Neural cell (in vitro differentiated cells): ENCODE measurements around the gene NUBP2. TPM values are rescaled to one million over a fixed set of nuclear protein-coding genes. Genes with fewer than 3 reads are reported as not detected.

ENCODE experiments used
- H2AFZ ChIP-seq: fragments of 200-600, 300-800 bp; sonication (generic), shearing (Covaris generic); 2 replicates; pipeline ENCODE4 v1.6.0; 2014; ENCODE audit warnings: low read depth, mild to moderate bottlenecking, antibody characterized with exemption, low read length, moderate library complexity
- H3F3A ChIP-seq: fragments of 200-600 bp; shearing (Covaris generic); 2 replicates; pipeline ENCODE4 v1.6.1; 2016; ENCODE audit warnings: mild to moderate bottlenecking, moderate library complexity, mixed read lengths, antibody characterized with exemption, low read length; ENCODE audit not compliant: insufficient read depth, poor library complexity, severe bottlenecking
- H3K27ac ChIP-seq: fragments of 200-600, 300-800 bp; sonication (generic), shearing (Covaris generic); 2 replicates; pipeline ENCODE4 v1.5.1; 2014; ENCODE audit warnings: mild to moderate bottlenecking, low read length, moderate library complexity
- H3K27me3 ChIP-seq: fragments of 300-800, 200-600 bp; sonication (generic), shearing (Covaris generic); 2 replicates; pipeline ENCODE4 v1.6.0; 2014; ENCODE audit warnings: mild to moderate bottlenecking, low read depth, low read length, moderate library complexity; ENCODE audit not compliant: insufficient read depth
- H3K36me3 ChIP-seq: fragments of 300-800, 200-600 bp; sonication (generic), shearing (Covaris generic); 2 replicates; pipeline ENCODE4 v1.5.1; 2014; ENCODE audit warnings: mild to moderate bottlenecking, antibody characterized with exemption, low read length, moderate library complexity; ENCODE audit not compliant: insufficient read depth
- H3K4me2 ChIP-seq: fragments of 300-800, 200-600 bp; sonication (generic), shearing (Covaris generic); 2 replicates; pipeline ENCODE4 v1.6.0; 2014; ENCODE audit warnings: mild to moderate bottlenecking, low read length
- H3K4me3 ChIP-seq: fragments of 300-800, 200-600 bp; sonication (generic), shearing (Covaris generic); 2 replicates; pipeline ENCODE4 v1.5.1; 2014; ENCODE audit warnings: mild to moderate bottlenecking, low read length, moderate library complexity
- H3K79me2 ChIP-seq: fragments of 200-600 bp; shearing (Covaris generic); replicated peaks from 2 replicates; pipeline ENCODE4 v1.6.0; 2014; ENCODE audit warnings: mild to moderate bottlenecking, low read length, moderate library complexity; ENCODE audit not compliant: insufficient read depth
- H3K9ac ChIP-seq: fragments of 300-800, 200-600 bp; sonication (generic), shearing (Covaris generic); 2 replicates; pipeline ENCODE4 v1.6.1; 2016; ENCODE audit warnings: mild to moderate bottlenecking, low read length, mixed read lengths
- H3K9me2 ChIP-seq: fragments of 200-600 bp; shearing (Covaris generic); 2 replicates; pipeline ENCODE4 v1.6.1; 2016; ENCODE audit warnings: mild to moderate bottlenecking, low read length, mixed read lengths; ENCODE audit not compliant: insufficient read depth
- H3K9me3 ChIP-seq: fragments of 200-600, 300-800 bp; sonication (generic), shearing (Covaris generic); 2 replicates; pipeline ENCODE4 v1.6.1; 2016; ENCODE audit warnings: mild to moderate bottlenecking, mixed run types, low read length, moderate library complexity, mixed read lengths
- H4K20me1 ChIP-seq: fragments of 200-600 bp; shearing (Covaris generic); 2 replicates; pipeline ENCODE4 v1.6.1; 2016; ENCODE audit warnings: mild to moderate bottlenecking, mixed run types; ENCODE audit not compliant: insufficient read depth
- EP300 ChIP-seq: fragments of 450-650 bp; conservative IDR thresholded peaks from 2 replicates; pipeline ENCODE4 v1.6.1; 2014; ENCODE audit warnings: antibody characterized with exemption, mild to moderate bottlenecking, moderate library complexity; ENCODE audit not compliant: poor library complexity, severe bottlenecking
- EZH2 ChIP-seq: fragments of 200-600, 300-800 bp; shearing (Covaris generic), sonication (generic); IDR thresholded peaks from 2 replicates; pipeline ENCODE4 v1.6.1; 2014; ENCODE audit warnings: antibody characterized with exemption, low read length, borderline replicate concordance, mild to moderate bottlenecking; ENCODE audit not compliant: insufficient read depth, poor library complexity, severe bottlenecking
- MXI1 ChIP-seq: fragments of 450-650 bp; conservative IDR thresholded peaks from 2 replicates; pipeline ENCODE4 v1.6.1; 2014; ENCODE audit warnings: antibody characterized with exemption, mild to moderate bottlenecking; ENCODE audit not compliant: poor library complexity, severe bottlenecking
- POLR2AphosphoS5 ChIP-seq: IDR thresholded peaks from 2 replicates; pipeline ENCODE4 v1.6.1; 2012
- RAD21 ChIP-seq: fragments of 450-650 bp; conservative IDR thresholded peaks from 2 replicates; pipeline ENCODE4 v1.6.1; 2014; ENCODE audit warnings: antibody characterized with exemption, mild to moderate bottlenecking, moderate library complexity
- REST ChIP-seq: IDR thresholded peaks from 2 replicates; pipeline ENCODE4 v1.6.1; 2012; ENCODE audit warnings: borderline replicate concordance
- SMC3 ChIP-seq: fragments of 450-650 bp; conservative IDR thresholded peaks from 2 replicates; pipeline ENCODE4 v1.6.1; 2014; ENCODE audit warnings: antibody characterized with exemption, mild to moderate bottlenecking, moderate library complexity; ENCODE audit not compliant: poor library complexity
- TAF1 ChIP-seq: IDR thresholded peaks from 2 replicates; pipeline ENCODE4 v1.6.1; 2012; ENCODE audit warnings: low read depth
- polyA plus RNA-seq: library from polyadenylated mRNA; depleted of rRNA; stranded (reverse); fragments of >200 nt; gene quantifications from 2 replicates; pipeline ENCODE4 v1.2.3, GENCODE V29; 2014
- TF ChIP-seq, protein P1 (sequence below): fragments of 450-650 bp; IDR thresholded peaks from 2 replicates; pipeline ENCODE4 v1.5.1; 2014; ENCODE audit warnings: antibody characterized with exemption, mild to moderate bottlenecking, moderate library complexity; ENCODE audit not compliant: poor library complexity, severe bottlenecking

NUBP2 gene
- polyA plus RNA-seq, 1 donor from 2014 or later: 213 TPM

DNA sequence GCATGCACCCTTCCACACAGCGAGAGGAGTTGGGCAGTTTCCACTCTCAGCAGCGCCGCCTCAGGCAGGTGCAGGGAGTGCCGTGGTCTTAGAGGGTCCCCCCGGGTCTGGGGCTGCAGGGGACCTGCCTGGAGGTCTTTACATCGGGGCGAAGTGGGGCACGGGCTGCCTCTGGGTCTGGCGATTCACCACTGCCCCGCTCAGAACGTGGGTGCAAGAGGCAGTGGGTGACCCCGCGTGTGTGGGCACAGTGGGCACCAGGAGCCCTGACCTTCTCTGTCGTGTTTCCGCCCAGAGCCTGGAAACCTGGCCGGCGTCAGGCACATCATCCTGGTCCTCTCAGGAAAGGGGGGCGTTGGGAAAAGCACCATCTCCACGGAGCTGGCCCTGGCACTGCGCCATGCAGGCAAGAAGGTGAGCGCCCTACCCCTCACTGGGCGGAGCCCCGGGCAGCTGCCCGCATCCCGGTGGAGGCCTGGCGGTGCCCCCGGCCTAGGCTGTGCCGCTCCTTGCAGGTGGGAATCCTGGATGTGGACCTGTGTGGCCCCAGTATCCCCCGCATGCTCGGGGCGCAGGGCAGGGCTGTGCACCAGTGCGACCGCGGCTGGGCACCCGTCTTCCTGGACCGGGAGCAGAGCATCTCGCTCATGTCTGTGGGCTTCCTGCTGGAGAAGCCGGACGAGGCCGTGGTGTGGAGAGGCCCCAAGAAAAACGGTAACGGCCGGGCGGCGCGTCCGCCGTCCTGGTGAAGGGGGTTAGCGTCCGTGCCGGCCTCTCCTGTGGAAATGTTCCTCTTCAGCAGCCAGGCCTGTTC lies 3.7 kb downstream of the NUBP2 start:
- Histone ChIP-seq H3K79me2 (peaks cover 21% of the 10 kb centered on the region), H4K20me1 (peaks cover under 1% of the 10 kb centered on the region), H3K27ac (no peak overlapping the region), H2AFZ (no peak overlapping the region), H3K9me3 (no peaks in the 10 kb centered on the region), H3F3A (no peaks in the 10 kb centered on the region), H3K9me2 (no peaks in the 10 kb centered on the region), H3K27me3 (no peaks in the 10 kb centered on the region), H3K4me3 (no peak overlapping the region), H3K4me2 (no peak overlapping the region), H3K36me3 (no peaks in the 10 kb centered on the region), H3K9ac (no peak overlapping the region)
- no peak for TF ChIP-seq POLR2AphosphoS5
- TF ChIP-seq MXI1: no peak

DNA sequence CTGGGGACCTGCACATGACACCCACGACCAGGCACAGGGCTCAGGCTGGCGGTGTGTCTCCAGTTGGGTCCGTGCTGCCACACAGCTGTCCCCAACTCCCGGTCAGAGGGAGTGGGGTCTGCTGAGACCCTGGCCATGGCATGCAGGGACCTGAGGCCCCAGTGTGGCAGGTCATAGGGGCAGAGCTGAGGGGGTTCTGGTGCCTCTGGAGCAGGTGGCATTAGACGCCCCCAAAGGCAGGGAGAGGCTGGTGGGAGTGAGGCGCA lies 4.2 kb downstream of the NUBP2 start:
- H2AFZ ChIP-seq: no peak overlapping the region
- H3K9ac ChIP-seq: no peak overlapping the region
- H3K9me2 ChIP-seq: no peaks in the 10 kb centered on the region
- no peaks in the 10 kb centered on the region for H3K9me3 ChIP-seq
- H3F3A ChIP-seq: no peaks in the 10 kb centered on the region
- no peaks in the 10 kb centered on the region for H4K20me1 ChIP-seq
- H3K36me3 ChIP-seq: no peaks in the 10 kb centered on the region
- H3K27ac ChIP-seq: no peak overlapping the region
- no peak overlapping the region for H3K4me3 ChIP-seq
- H3K4me2 ChIP-seq: no peak overlapping the region
- H3K27me3 ChIP-seq: no peaks in the 10 kb centered on the region
- H3K79me2 ChIP-seq: peaks cover 16% of the 10 kb centered on the region
- TF ChIP-seq EZH2 (no peak), RAD21 (no peak), REST (no peak), POLR2AphosphoS5 (no peak)

DNA sequence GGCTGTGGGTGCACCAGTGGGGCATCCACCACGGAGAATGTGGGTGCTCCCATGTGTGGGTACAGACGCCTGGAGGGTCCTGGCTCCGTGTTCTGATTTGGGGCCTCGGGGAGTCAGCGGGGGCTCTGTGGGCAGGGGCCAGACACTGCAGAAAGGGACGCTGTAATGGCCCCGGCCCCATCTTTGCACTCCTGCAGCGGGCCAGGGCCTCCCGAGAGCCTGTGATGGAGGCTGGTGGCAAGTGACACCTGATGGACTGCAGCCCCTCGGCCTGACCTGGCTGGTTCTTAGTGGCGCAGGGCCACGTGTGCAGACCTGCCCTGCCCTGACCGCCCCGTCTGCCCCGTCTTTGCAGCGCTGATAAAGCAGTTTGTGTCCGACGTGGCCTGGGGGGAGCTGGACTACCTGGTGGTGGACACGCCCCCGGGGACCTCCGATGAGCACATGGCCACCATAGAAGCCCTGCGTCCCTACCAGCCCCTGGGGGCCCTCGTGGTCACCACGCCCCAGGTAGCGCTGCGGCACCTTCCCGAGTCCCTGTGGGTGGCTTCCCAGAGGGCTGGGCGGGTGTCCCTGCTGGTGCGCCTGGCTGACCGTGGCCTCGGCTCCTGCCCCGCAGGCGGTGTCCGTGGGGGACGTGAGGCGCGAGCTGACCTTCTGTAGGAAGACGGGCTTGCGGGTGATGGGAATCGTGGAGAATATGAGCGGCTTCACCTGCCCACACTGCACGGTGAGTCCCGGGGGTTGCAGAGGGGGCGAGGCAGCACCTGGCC lies 4.7 kb downstream of the NUBP2 start:
- H3K9me2 ChIP-seq: no peaks in the 10 kb centered on the region
- H3K27me3 ChIP-seq: no peaks in the 10 kb centered on the region
- H3K36me3 ChIP-seq: no peaks in the 10 kb centered on the region
- H2AFZ ChIP-seq: no peak overlapping the region
- H3K4me2 ChIP-seq: no peak overlapping the region
- TF ChIP-seq RAD21 (no peak), REST (no peak), TAF1 (no peak), EP300 (no peak), EZH2 (no peak), MXI1 (no peak), SMC3 (no peak), POLR2AphosphoS5 (no peak)
- TF ChIP-seq, protein P1, sequence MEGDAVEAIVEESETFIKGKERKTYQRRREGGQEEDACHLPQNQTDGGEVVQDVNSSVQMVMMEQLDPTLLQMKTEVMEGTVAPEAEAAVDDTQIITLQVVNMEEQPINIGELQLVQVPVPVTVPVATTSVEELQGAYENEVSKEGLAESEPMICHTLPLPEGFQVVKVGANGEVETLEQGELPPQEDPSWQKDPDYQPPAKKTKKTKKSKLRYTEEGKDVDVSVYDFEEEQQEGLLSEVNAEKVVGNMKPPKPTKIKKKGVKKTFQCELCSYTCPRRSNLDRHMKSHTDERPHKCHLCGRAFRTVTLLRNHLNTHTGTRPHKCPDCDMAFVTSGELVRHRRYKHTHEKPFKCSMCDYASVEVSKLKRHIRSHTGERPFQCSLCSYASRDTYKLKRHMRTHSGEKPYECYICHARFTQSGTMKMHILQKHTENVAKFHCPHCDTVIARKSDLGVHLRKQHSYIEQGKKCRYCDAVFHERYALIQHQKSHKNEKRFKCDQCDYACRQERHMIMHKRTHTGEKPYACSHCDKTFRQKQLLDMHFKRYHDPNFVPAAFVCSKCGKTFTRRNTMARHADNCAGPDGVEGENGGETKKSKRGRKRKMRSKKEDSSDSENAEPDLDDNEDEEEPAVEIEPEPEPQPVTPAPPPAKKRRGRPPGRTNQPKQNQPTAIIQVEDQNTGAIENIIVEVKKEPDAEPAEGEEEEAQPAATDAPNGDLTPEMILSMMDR: no peak
- no peaks in the 10 kb centered on the region for H3K9me3 ChIP-seq
- H3K27ac ChIP-seq: no peak overlapping the region
- H3K4me3 ChIP-seq: no peak overlapping the region
- H3F3A ChIP-seq: no peaks in the 10 kb centered on the region
- no peaks in the 10 kb centered on the region for H4K20me1 ChIP-seq
- H3K79me2 ChIP-seq: peaks cover 16% of the 10 kb centered on the region
- no peak overlapping the region for H3K9ac ChIP-seq
